ENCODE measurements around the gene MS4A8. TPM values are rescaled to one million over a fixed set of nuclear protein-coding genes. Genes with fewer than 3 reads are reported as not detected.

The MS4A8 gene
- total and polyA plus RNA-seq, 2 of the 13 experiments (the other 11 are each of a cell fraction or from before 2014, with no cell fraction given), result not detected

DNA sequence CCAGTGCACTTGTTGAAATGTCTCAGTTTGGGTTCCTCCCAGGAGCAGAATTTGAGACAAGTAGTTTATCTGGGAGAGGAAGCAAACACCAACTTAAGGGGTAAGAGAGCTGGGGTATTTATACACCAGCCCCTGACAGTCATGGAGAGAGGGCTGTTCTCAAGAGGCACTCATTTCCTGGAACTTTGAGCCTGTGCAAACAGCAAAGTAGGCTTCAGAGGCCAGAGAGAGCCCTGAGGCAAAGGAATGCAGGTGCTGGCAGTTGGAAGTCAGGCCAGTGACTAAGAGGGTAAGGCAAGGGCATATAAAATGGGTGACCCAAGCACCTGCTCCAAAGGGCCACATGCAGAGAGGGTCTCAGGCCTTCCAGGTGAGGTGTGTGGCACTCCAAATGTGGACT, 41.2 kb downstream of the MS4A8 start:
- no peak overlapping the region for H3K4me2 ChIP-seq (ENCODE audit: low read depth, low read length)
- ATAC-seq (no peak), DNase-seq (ENCODE audit: low spot score) (no peak), FAIRE-seq (no peak)
- H3K9ac ChIP-seq (ENCODE audit: insufficient read depth, low read depth, low read length), result no peak overlapping the region
- BruUV-seq (replicated peaks), result no TSS peak
- H3K79me2 ChIP-seq (ENCODE audit: insufficient read depth, low read length), result no peaks in the 10 kb centered on the region
- ChIA-PET POLR2A (no interaction called here), CTCF (ENCODE audit: low intra/inter-chr PET ratio, low total read pairs) (no interaction called here)
- no peaks in the 10 kb centered on the region for H3K4me1 ChIP-seq (ENCODE audit: insufficient read depth, low read length)
- no peaks in the 10 kb centered on the region for H3K9me3 ChIP-seq (ENCODE audit: low read length)
- no peaks in the 10 kb centered on the region for H4K20me1 ChIP-seq (ENCODE audit: insufficient read depth, low read length)
- no peak overlapping the region for H2AFZ ChIP-seq (ENCODE audit: low read length)
- in situ Hi-C loops (cut with HindIII; ENCODE audit: extremely low pct_ligation_motif_present, low pct_unique_long_range_greater_than_20kb), result no loop called here
- intact Hi-C loops (cut with micrococcal nuclease; ENCODE audit: unreplicated experiment), result no loop called here
- H3K4me3 ChIP-seq (replicated peaks in 1 of 3; ENCODE audit: insufficient read depth in 1 of 3, low read depth in 2 of 3, low read length in 3 of 3), result no peak overlapping the region
- no peaks in the 10 kb centered on the region for H3K36me3 ChIP-seq (replicated peaks in 1 of 2; ENCODE audit: control insufficient read depth in 1 of 2, insufficient read depth in 2 of 2, low read length in 2 of 2)
- H3K27me3 ChIP-seq (ENCODE audit: control insufficient read depth in 1 of 2, insufficient read depth in 2 of 2, low read length in 2 of 2), result peaks cover 0 to 4% of the 10 kb centered on the region in 2 experiments; a peak in 3 of 5 replicates
- H3K27ac ChIP-seq (ENCODE audit: extremely low read length, insufficient read depth, low read length), result no peak overlapping the region
- no peak for TF ChIP-seq DNMT1 (CRISPR knock-in tag; IDR thresholded peaks at IDR 0.05)
- no peak for TF ChIP-seq ZZZ3 (CRISPR knock-in tag; IDR thresholded peaks at IDR 0.05; ENCODE audit: borderline replicate concordance)
- no peak for TF ChIP-seq HNRNPUL1 (IDR thresholded peaks at IDR 0.05; ENCODE audit: low read depth, low read length)

DNA sequence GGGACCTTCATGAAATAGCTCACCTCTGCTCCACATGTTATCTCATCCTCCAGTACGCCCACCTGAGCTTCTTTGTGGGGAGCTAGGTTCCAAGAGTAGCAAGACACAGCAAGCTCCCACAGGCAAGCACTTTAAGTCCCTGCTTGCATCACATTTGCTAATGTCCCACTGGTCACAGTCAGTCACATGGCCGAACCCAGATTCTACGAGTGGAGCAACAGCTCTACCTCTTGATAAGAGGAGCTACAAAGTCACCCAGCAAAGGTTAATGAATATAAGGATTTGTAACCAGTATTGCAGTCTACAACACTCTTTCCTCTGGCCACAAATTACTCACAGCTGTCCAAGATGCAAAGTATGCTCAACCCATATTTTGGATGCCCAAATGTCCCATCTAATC, 42.0 kb downstream of the MS4A8 start:
- POLR2A ChIA-PET, result no interaction called here
- Histone ChIP-seq H3K4me2 (ENCODE audit: low read depth, low read length) (no peak overlapping the region), H2AFZ (ENCODE audit: low read length) (no peak overlapping the region), H3K4me1 (ENCODE audit: insufficient read depth, low read length) (no peaks in the 10 kb centered on the region), H3K27ac (ENCODE audit: extremely low read length, insufficient read depth, low read length) (no peak overlapping the region), H3K79me2 (ENCODE audit: insufficient read depth, low read length) (no peaks in the 10 kb centered on the region), H3K4me3 (replicated peaks in 1 of 3; ENCODE audit: insufficient read depth in 1 of 3, low read depth in 2 of 3, low read length in 3 of 3) (no peak overlapping the region), H3K9ac (ENCODE audit: insufficient read depth, low read depth, low read length) (no peak overlapping the region), H3K27me3 (ENCODE audit: control insufficient read depth in 1 of 2, insufficient read depth in 2 of 2, low read length in 2 of 2) (peaks cover 0 to 4% of the 10 kb centered on the region in 2 experiments; a peak in 3 of 5 replicates), H3K36me3 (replicated peaks in 1 of 2; ENCODE audit: control insufficient read depth in 1 of 2, insufficient read depth in 2 of 2, low read length in 2 of 2) (no peaks in the 10 kb centered on the region), H4K20me1 (ENCODE audit: insufficient read depth, low read length) (no peaks in the 10 kb centered on the region), H3K9me3 (ENCODE audit: low read length) (no peaks in the 10 kb centered on the region)
- ATAC-seq (no peak), DNase-seq (ENCODE audit: low spot score) (no peak), FAIRE-seq (no peak)
- intact Hi-C loops (cut with micrococcal nuclease; ENCODE audit: unreplicated experiment) (no loop called here), in situ Hi-C loops (cut with HindIII; ENCODE audit: extremely low pct_ligation_motif_present, low pct_unique_long_range_greater_than_20kb) (no loop called here)
- CTCF ChIA-PET (ENCODE audit: low intra/inter-chr PET ratio, low total read pairs), result no interaction called here
- WGBS (ENCODE audit: low lambda C conversion rate), result 0% methylated on average over 1 of the region's 3 CpGs
- BruUV-seq (replicated peaks), result no TSS peak
- TF ChIP-seq ETV5 (CRISPR knock-in tag; IDR thresholded peaks at IDR 0.05; ENCODE audit: borderline replicate concordance) (no peak), RFX5 (IDR thresholded peaks at IDR 0.05; ENCODE audit: low read depth, low read length) (no peak)
- TF ChIP-seq, protein P1, sequence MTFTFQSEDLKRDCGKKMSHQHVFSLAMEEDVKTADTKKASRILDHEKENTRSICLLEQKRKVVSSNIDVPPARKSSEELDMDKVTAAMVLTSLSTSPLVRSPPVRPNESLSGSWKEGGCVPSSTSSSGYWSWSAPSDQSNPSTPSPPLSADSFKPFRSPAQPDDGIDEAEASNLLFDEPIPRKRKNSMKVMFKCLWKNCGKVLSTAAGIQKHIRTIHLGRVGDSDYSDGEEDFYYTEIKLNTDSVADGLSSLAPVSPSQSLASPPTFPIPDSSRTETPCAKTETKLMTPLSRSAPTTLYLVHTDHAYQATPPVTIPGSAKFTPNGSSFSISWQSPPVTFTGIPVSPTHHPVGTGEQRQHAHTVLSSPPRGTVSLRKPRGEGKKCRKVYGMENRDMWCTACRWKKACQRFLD (CRISPR knock-in tag; IDR thresholded peaks at IDR 0.05; ENCODE audit: borderline replicate concordance), result no peak
- TF ChIP-seq, protein P2, sequence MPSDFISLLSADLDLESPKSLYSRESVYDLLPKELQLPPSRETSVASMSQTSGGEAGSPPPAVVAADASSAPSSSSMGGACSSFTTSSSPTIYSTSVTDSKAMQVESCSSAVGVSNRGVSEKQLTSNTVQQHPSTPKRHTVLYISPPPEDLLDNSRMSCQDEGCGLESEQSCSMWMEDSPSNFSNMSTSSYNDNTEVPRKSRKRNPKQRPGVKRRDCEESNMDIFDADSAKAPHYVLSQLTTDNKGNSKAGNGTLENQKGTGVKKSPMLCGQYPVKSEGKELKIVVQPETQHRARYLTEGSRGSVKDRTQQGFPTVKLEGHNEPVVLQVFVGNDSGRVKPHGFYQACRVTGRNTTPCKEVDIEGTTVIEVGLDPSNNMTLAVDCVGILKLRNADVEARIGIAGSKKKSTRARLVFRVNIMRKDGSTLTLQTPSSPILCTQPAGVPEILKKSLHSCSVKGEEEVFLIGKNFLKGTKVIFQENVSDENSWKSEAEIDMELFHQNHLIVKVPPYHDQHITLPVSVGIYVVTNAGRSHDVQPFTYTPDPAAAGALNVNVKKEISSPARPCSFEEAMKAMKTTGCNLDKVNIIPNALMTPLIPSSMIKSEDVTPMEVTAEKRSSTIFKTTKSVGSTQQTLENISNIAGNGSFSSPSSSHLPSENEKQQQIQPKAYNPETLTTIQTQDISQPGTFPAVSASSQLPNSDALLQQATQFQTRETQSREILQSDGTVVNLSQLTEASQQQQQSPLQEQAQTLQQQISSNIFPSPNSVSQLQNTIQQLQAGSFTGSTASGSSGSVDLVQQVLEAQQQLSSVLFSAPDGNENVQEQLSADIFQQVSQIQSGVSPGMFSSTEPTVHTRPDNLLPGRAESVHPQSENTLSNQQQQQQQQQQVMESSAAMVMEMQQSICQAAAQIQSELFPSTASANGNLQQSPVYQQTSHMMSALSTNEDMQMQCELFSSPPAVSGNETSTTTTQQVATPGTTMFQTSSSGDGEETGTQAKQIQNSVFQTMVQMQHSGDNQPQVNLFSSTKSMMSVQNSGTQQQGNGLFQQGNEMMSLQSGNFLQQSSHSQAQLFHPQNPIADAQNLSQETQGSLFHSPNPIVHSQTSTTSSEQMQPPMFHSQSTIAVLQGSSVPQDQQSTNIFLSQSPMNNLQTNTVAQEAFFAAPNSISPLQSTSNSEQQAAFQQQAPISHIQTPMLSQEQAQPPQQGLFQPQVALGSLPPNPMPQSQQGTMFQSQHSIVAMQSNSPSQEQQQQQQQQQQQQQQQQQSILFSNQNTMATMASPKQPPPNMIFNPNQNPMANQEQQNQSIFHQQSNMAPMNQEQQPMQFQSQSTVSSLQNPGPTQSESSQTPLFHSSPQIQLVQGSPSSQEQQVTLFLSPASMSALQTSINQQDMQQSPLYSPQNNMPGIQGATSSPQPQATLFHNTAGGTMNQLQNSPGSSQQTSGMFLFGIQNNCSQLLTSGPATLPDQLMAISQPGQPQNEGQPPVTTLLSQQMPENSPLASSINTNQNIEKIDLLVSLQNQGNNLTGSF (CRISPR knock-in tag; IDR thresholded peaks at IDR 0.05), result no peak
- TF ChIP-seq, protein P3, sequence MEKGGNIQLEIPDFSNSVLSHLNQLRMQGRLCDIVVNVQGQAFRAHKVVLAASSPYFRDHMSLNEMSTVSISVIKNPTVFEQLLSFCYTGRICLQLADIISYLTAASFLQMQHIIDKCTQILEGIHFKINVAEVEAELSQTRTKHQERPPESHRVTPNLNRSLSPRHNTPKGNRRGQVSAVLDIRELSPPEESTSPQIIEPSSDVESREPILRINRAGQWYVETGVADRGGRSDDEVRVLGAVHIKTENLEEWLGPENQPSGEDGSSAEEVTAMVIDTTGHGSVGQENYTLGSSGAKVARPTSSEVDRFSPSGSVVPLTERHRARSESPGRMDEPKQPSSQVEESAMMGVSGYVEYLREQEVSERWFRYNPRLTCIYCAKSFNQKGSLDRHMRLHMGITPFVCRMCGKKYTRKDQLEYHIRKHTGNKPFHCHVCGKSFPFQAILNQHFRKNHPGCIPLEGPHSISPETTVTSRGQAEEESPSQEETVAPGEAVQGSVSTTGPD (CRISPR knock-in tag; IDR thresholded peaks at IDR 0.05), result no peak
- TF ChIP-seq, protein P4, sequence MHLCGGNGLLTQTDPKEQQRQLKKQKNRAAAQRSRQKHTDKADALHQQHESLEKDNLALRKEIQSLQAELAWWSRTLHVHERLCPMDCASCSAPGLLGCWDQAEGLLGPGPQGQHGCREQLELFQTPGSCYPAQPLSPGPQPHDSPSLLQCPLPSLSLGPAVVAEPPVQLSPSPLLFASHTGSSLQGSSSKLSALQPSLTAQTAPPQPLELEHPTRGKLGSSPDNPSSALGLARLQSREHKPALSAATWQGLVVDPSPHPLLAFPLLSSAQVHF (CRISPR knock-in tag; IDR thresholded peaks at IDR 0.05), result no peak
